ENCODE results near the gene LAMB4.

LAMB4 gene

GRCh38 chr7:108053250-108053649 is 76.9 kb downstream of the LAMB4 start:
- no peak for TF ChIP-seq CTCF (conservative IDR thresholded peaks at IDR 0.05; ENCODE audit: low read length)
- DNase-seq (ENCODE audit: low read depth): no peak
- no peak overlapping the region for H3K4me3 ChIP-seq (ENCODE audit: low read length)

- no peak for DNase-seq (ENCODE audit: low read depth)
- no peak for TF ChIP-seq CTCF (conservative IDR thresholded peaks at IDR 0.05; ENCODE audit: low read length)
- H3K4me3 ChIP-seq (ENCODE audit: low read length): no peak overlapping the region
Observed at GRCh38 chr7:108051454-108051853, 78.7 kb downstream of the LAMB4 start.

GRCh38 chr7:108049962-108050361 is 80.2 kb downstream of the LAMB4 start:
- DNase-seq (ENCODE audit: low read depth): no peak
- no peak overlapping the region for H3K4me3 ChIP-seq (ENCODE audit: low read length)
- TF ChIP-seq CTCF (conservative IDR thresholded peaks at IDR 0.05; ENCODE audit: low read length): no peak

GRCh38 chr7:108048422-108048821 is 81.7 kb downstream of the LAMB4 start:
- no peak overlapping the region for H3K4me3 ChIP-seq (ENCODE audit: low read length)
- DNase-seq (ENCODE audit: low read depth): no peak
- TF ChIP-seq CTCF (conservative IDR thresholded peaks at IDR 0.05; ENCODE audit: low read length): no peak

GRCh38 chr7:108046952-108047506 is 83.1 kb downstream of the LAMB4 start:
- no peak overlapping the region for H3K4me3 ChIP-seq (ENCODE audit: low read length)
- TF ChIP-seq CTCF (conservative IDR thresholded peaks at IDR 0.05; ENCODE audit: low read length): no peak
- DNase-seq (ENCODE audit: low read depth): no peak

- no peak overlapping the region for H3K4me3 ChIP-seq (ENCODE audit: low read length)
- peak; percentile 43 for DNase-seq (ENCODE audit: low read depth)
- no peak for TF ChIP-seq CTCF (conservative IDR thresholded peaks at IDR 0.05; ENCODE audit: low read length)
Observed at GRCh38 chr7:108045669-108046068, 84.5 kb downstream of the LAMB4 start.

- no peak overlapping the region for H3K4me3 ChIP-seq (ENCODE audit: low read length)
- peak; percentile 54 for DNase-seq (ENCODE audit: low read depth)
- TF ChIP-seq CTCF (conservative IDR thresholded peaks at IDR 0.05; ENCODE audit: low read length): no peak
Observed at GRCh38 chr7:108045154-108045553, 85.0 kb downstream of the LAMB4 start.
